H1 (cell line): ENCODE results near the gene ADIPOR2. TPM values are rescaled to one million over a fixed set of nuclear protein-coding genes. Genes with fewer than 3 reads are reported as not detected.

Source experiments
- CTCF ChIA-PET: fragments of 300-600 bp; sonication (Branson Sonifier 250); formaldehyde crosslinking; loops from one replicate; lab custom pipeline; 2021; ENCODE audit not compliant: partially characterized antibody; lab: Charles Lee
- POLR2A ChIA-PET: fragments of 300-600 bp; sonication (Branson Sonifier 250); formaldehyde crosslinking; loops from one replicate; lab custom pipeline; 2021; ENCODE audit warnings: inconsistent platforms; ENCODE audit not compliant: partially characterized antibody; lab: Charles Lee
- DNase-seq, 2 experiments: peaks; one replicate each; pipeline versions ENCODE4 v3.0.0 to v3.0.0-alpha.2; 2010 to 2022; ENCODE audit warnings: low spot score in 2 of 2, low read depth in 1 of 2, mixed read lengths in 1 of 2
- FAIRE-seq: peaks from 2 replicates; lab custom pipeline; 2011; peaks lifted over from hg19 to GRCh38; lab: Jason Lieb, UNC
- H2AFZ ChIP-seq: 2 replicates; pipeline ENCODE4 v1.8.1; 2012; ENCODE audit warnings: low read length, inconsistent platforms
- H2AK5ac ChIP-seq: 2 replicates; pipeline ENCODE4 v1.6.1; 2013; ENCODE audit warnings: low read depth, low read length
- H2BK120ac ChIP-seq: replicated peaks from 2 replicates; pipeline ENCODE3; 2013; ENCODE audit warnings: low read depth, low read length, inconsistent platforms
- H2BK12ac ChIP-seq: 2 replicates; pipeline ENCODE4 v1.6.1; 2013; ENCODE audit warnings: low read depth, low read length
- H2BK15ac ChIP-seq: 2 replicates; pipeline ENCODE4 v1.6.1; 2013; ENCODE audit warnings: low read length
- H2BK20ac ChIP-seq: 2 replicates; pipeline ENCODE4 v1.6.1; 2013; ENCODE audit warnings: low read length
- H2BK5ac ChIP-seq: 2 replicates; pipeline ENCODE4 v1.6.1; 2013; ENCODE audit warnings: low read depth, low read length
- H3K14ac ChIP-seq: 2 replicates; pipeline ENCODE4 v1.6.1; 2013; ENCODE audit warnings: inconsistent platforms; ENCODE audit not compliant: insufficient read length
- H3K18ac ChIP-seq: 2 replicates; pipeline ENCODE4 v1.6.1; 2013; ENCODE audit warnings: low read length; ENCODE audit errors: extremely low read depth
- H3K23ac ChIP-seq: 2 replicates; pipeline ENCODE4 v1.6.1; 2013; ENCODE audit warnings: inconsistent platforms; ENCODE audit not compliant: insufficient read length
- H3K23me2 ChIP-seq: 2 replicates; pipeline ENCODE4 v1.6.1; 2013; ENCODE audit warnings: low read depth, low read length
- H3K27ac ChIP-seq: 2 replicates; pipeline ENCODE4 v1.6.1; 2011; ENCODE audit warnings: low read depth, low read length, inconsistent platforms
- H3K27me3 ChIP-seq, 4 experiments: replicated peaks in 1 of 4; 1 replicate in 1 of 4; 2 replicates in 3 of 4; pipeline versions ENCODE4 v1.6.1 to v1.8.1; 2011 to 2013; ENCODE audit warnings: low read length in 3 of 4, mild to moderate bottlenecking in 3 of 4, inconsistent platforms in 2 of 4, mixed read lengths in 2 of 4, moderate library complexity in 1 of 4; ENCODE audit not compliant: control insufficient read depth in 3 of 4, insufficient read depth in 3 of 4; ENCODE audit errors: extremely low read depth in 1 of 4
- H3K36me3 ChIP-seq, 4 experiments: 2 replicates each; pipeline versions ENCODE4 v1.6.1 to v1.8.1; 2011 to 2013; ENCODE audit warnings: mild to moderate bottlenecking in 4 of 4, low read length in 3 of 4, moderate library complexity in 2 of 4, control low read depth in 1 of 4, inconsistent platforms in 1 of 4; ENCODE audit not compliant: insufficient read depth in 4 of 4, control insufficient read depth in 2 of 4
- H3K4ac ChIP-seq: replicated peaks from 2 replicates; pipeline ENCODE3; 2013; ENCODE audit warnings: low read length, low read depth, mixed read lengths, inconsistent platforms; ENCODE audit not compliant: insufficient read length
- H3K4me1 ChIP-seq, 4 experiments: replicated peaks in 1 of 4; 1 replicate in 1 of 4; 2 replicates in 3 of 4; pipeline versions ENCODE4 v1.6.1 to v1.8.1; 2011 to 2013; ENCODE audit warnings: low read length in 3 of 4, inconsistent platforms in 2 of 4, mixed read lengths in 1 of 4; ENCODE audit not compliant: insufficient read depth in 4 of 4, control insufficient read depth in 3 of 4
- H3K4me2 ChIP-seq, 2 experiments: 2 replicates each; pipeline versions ENCODE4 v1.6.1 to v1.8.1; 2011 to 2013; ENCODE audit warnings: low read depth in 2 of 2, low read length in 2 of 2, control low read depth in 1 of 2, inconsistent platforms in 1 of 2, mild to moderate bottlenecking in 1 of 2; ENCODE audit not compliant: insufficient read depth in 1 of 2
- H3K4me3 ChIP-seq, 4 experiments: fragments of 200-600, 300-600 bp in 1 of 4; sonication (generic), shearing (Covaris generic), sonication (Bioruptor Twin) in 1 of 4; 2 replicates each; pipeline versions ENCODE4 v1.5.1 to v1.8.1; 2011 to 2016; ENCODE audit warnings: low read length in 4 of 4, low read depth in 3 of 4, control low read depth in 2 of 4, inconsistent platforms in 2 of 4, mild to moderate bottlenecking in 2 of 4, mixed read lengths in 1 of 4, moderate library complexity in 1 of 4; ENCODE audit not compliant: insufficient read depth in 2 of 4; ENCODE audit errors: extremely low read depth in 1 of 4
- H3K56ac ChIP-seq: replicated peaks from 2 replicates; pipeline ENCODE3; 2013; ENCODE audit warnings: low read depth, mild to moderate bottlenecking, mixed read lengths, low read length, inconsistent platforms; ENCODE audit not compliant: insufficient read length
- H3K79me1 ChIP-seq: 2 replicates; pipeline ENCODE4 v1.6.1; 2013; ENCODE audit warnings: low read depth, low read length, control low read depth
- H3K79me2 ChIP-seq, 2 experiments: 2 replicates each; pipeline versions ENCODE4 v1.6.1 to v1.8.1; 2012 to 2013; ENCODE audit warnings: low read length in 2 of 2, mild to moderate bottlenecking in 2 of 2, inconsistent platforms in 1 of 2; ENCODE audit not compliant: insufficient read depth in 2 of 2, control insufficient read depth in 1 of 2
- H3K9ac ChIP-seq, 4 experiments: replicated peaks in 1 of 4; 1 replicate in 1 of 4; 2 replicates in 3 of 4; pipeline versions ENCODE4 v1.6.1 to v1.8.1; 2011 to 2013; ENCODE audit warnings: low read depth in 3 of 4, low read length in 3 of 4, control low read depth in 2 of 4, mild to moderate bottlenecking in 2 of 4, moderate library complexity in 2 of 4, inconsistent platforms in 1 of 4; ENCODE audit errors: extremely low read depth in 1 of 4
- H3K9me3 ChIP-seq, 2 experiments: 2 replicates each; pipeline versions ENCODE4 v1.6.1 to v1.8.1; 2012 to 2013; ENCODE audit warnings: mild to moderate bottlenecking in 2 of 2, moderate library complexity in 2 of 2, control low read depth in 1 of 2, inconsistent platforms in 1 of 2, low read depth in 1 of 2, low read length in 1 of 2, mixed read lengths in 1 of 2; ENCODE audit not compliant: insufficient read depth in 2 of 2
- H4K20me1 ChIP-seq, 2 experiments: replicated peaks in 1 of 2; 2 replicates each; pipeline versions ENCODE3 to v1.8.1; 2011 to 2013; ENCODE audit warnings: inconsistent platforms in 2 of 2, low read length in 2 of 2, mild to moderate bottlenecking in 1 of 2; ENCODE audit not compliant: insufficient read depth in 2 of 2, control insufficient read depth in 1 of 2
- H4K5ac ChIP-seq: 2 replicates; pipeline ENCODE4 v1.6.1; 2013; ENCODE audit warnings: low read length, low read depth, mixed read lengths, inconsistent platforms; ENCODE audit not compliant: insufficient read length
- H4K8ac ChIP-seq: 2 replicates; pipeline ENCODE4 v1.8.0; 2013; ENCODE audit warnings: mild to moderate bottlenecking, moderate library complexity, low read length, inconsistent platforms; ENCODE audit not compliant: insufficient read depth; ENCODE audit errors: extremely low read depth
- H4K91ac ChIP-seq: replicated peaks from 2 replicates; pipeline ENCODE3; 2013; ENCODE audit warnings: low read length, mixed read lengths, inconsistent platforms; ENCODE audit not compliant: insufficient read length
- ASH2L ChIP-seq: fragments of 200-600, 300-600 bp; sonication (generic); IDR thresholded peaks from one replicate; pipeline ENCODE4 v1.7.1; 2017; ENCODE audit warnings: low read length
- ATF3 ChIP-seq: IDR thresholded peaks from 2 replicates; pipeline ENCODE4 v1.6.1; 2011; ENCODE audit warnings: low read depth, mild to moderate bottlenecking, low read length; ENCODE audit not compliant: insufficient read depth
- CHD2 ChIP-seq: IDR thresholded peaks from 2 replicates; pipeline ENCODE4 v1.6.1; 2012; ENCODE audit warnings: low read length, improper control_type of control experiment
- EGR1 ChIP-seq: IDR thresholded peaks from 2 replicates; pipeline ENCODE4 v1.6.1; 2011; ENCODE audit warnings: low read depth, low read length, borderline replicate concordance
- KDM5A ChIP-seq: fragments of 200-600 bp; IDR thresholded peaks from 2 replicates; pipeline ENCODE4 v1.7.1; 2012; ENCODE audit warnings: mild to moderate bottlenecking, low read length, inconsistent platforms, mixed read lengths
- RXRA ChIP-seq: IDR thresholded peaks from 2 replicates; pipeline ENCODE4 v1.6.1; 2011; ENCODE audit warnings: low read depth, mild to moderate bottlenecking, low read length, moderate library complexity; ENCODE audit not compliant: insufficient read depth
- SIRT6 ChIP-seq: IDR thresholded peaks from one replicate; pipeline ENCODE4 v1.7.1; 2012; ENCODE audit warnings: low read length, inconsistent platforms
- SP1 ChIP-seq: IDR thresholded peaks from 2 replicates; pipeline ENCODE4 v1.6.1; 2011; ENCODE audit warnings: low read depth, low read length
- TBP ChIP-seq: IDR thresholded peaks from 2 replicates; pipeline ENCODE4 v1.6.1; 2011; ENCODE audit warnings: low read depth, low read length, improper control_type of control experiment
- TEAD4 ChIP-seq: IDR thresholded peaks from 2 replicates; pipeline ENCODE4 v1.6.1; 2012; ENCODE audit warnings: low read depth, low read length, inconsistent platforms, mixed read lengths
- USF2 ChIP-seq: IDR thresholded peaks from 2 replicates; pipeline ENCODE4 v1.6.1; 2011; ENCODE audit warnings: low read length, improper control_type of control experiment
- WGBS, 2 experiments: shearing (Covaris generic) in 1 of 2; methylation state at CpG; one replicate each; pipeline versions ENCODE4 v1.1.6 to v1.1.7; 2013 to 2015; ENCODE audit warnings: low lambda C conversion rate in 2 of 2, mixed read lengths in 2 of 2, inconsistent platforms in 1 of 2, low coverage in 1 of 2, missing lambda C conversion rate in 1 of 2; ENCODE audit not compliant: insufficient replicate concordance in 2 of 2, insufficient coverage in 1 of 2, insufficient read length in 1 of 2; ENCODE audit errors: extremely low coverage in 1 of 2, missing lambda C conversion rate in 1 of 2; 5-methylcytosine and 5-hydroxymethylcytosine counted together
- polyA plus RNA-seq, 7 experiments: library from polyadenylated mRNA; depleted of rRNA in 3 of 7; stranded (reverse) in 5 of 7; unstranded in 2 of 7; fragments of >200 nt in 5 of 7; fragments of 200-250 nt in 2 of 7; gene quantifications; 1 replicate in 5 of 7; 2 replicates in 1 of 7; 4 replicates in 1 of 7; pipeline versions ENCODE4 v1.2.1 to v1.2.3, GENCODE V29; 2011 to 2013; ENCODE audit warnings: missing spikeins in 2 of 7, mixed read lengths in 2 of 7
- total RNA-seq: library from RNA; stranded (reverse); fragmentation: NEBNext Ultra II Directional; extraction: Animal tissue kit (Norgen Biotek cat#: 25700); gene quantifications from 2 replicates; pipeline ENCODE4 v1.2.1, GENCODE V29; 2021

Gene ADIPOR2
- total and polyA plus RNA-seq, 2 of the 8 experiments (the other 6 are each of a cell fraction or from before 2014, with no cell fraction given): 17.5 to 50.8 TPM

GRCh38 chr12:1758887-1759286 lies 68.0 kb downstream of the ADIPOR2 start:
- Histone ChIP-seq H3K4me2 (no peak overlapping the region), H4K5ac (no peak overlapping the region), H3K79me1 (no peaks in the 10 kb centered on the region), H2AFZ (no peak overlapping the region), H2BK15ac (no peak overlapping the region), H2BK12ac (no peak overlapping the region), H3K56ac (no peak overlapping the region), H3K9ac (no peak overlapping the region), H3K36me3 (peaks cover 0 to 7% (median 4%) of the 10 kb centered on the region in 4 experiments; a peak in 3 of 8 replicates), H4K20me1 (no peaks in the 10 kb centered on the region), H3K4me1 (peaks cover 0 to 3% (median 0%) of the 10 kb centered on the region in 4 experiments; a peak in 1 of 7 replicates), H3K4me3 (no peak overlapping the region), H2BK20ac (no peak overlapping the region), H2BK5ac (no peak overlapping the region), H3K9me3 (no peaks in the 10 kb centered on the region; a peak in 1 of 4 replicates), H3K27me3 (no peaks in the 10 kb centered on the region), H3K23ac (no peak overlapping the region), H3K18ac (no peak overlapping the region), H3K27ac (no peak overlapping the region), H3K14ac (no peak overlapping the region), H3K23me2 (no peaks in the 10 kb centered on the region; the same call in 1 of the 2 replicates), H3K4ac (no peak overlapping the region), H2BK120ac (no peak overlapping the region), H2AK5ac (no peak overlapping the region), H4K8ac (no peak overlapping the region), H3K79me2 (peaks cover 0 to 30% of the 10 kb centered on the region in 2 experiments; a peak in 2 of 4 replicates), H4K91ac (no peak overlapping the region)
- ChIA-PET CTCF (no interaction called here), POLR2A (no interaction called here)
- 86% methylated on average over 4 of the region's 4 CpGs; no CpG with 5 or more reads in 1 of the 2 experiments for WGBS, 2 experiments
- FAIRE-seq: no peak
- TF ChIP-seq TEAD4 (no peak), RXRA (no peak), EGR1 (no peak), SIRT6 (no peak), SP1 (no peak), ASH2L (no peak), TBP (no peak), USF2 (no peak), CHD2 (no peak), KDM5A (no peak), ATF3 (no peak)
- DNase-seq: no peak
